Measurements from ENCODE around the gene STRADB.
"Not testable (repeated sequence)": the region's sequence is repeated elsewhere in the genome, so short reads cannot be mapped to it uniquely, and the experiment has no call there.

The STRADB gene

DNA sequence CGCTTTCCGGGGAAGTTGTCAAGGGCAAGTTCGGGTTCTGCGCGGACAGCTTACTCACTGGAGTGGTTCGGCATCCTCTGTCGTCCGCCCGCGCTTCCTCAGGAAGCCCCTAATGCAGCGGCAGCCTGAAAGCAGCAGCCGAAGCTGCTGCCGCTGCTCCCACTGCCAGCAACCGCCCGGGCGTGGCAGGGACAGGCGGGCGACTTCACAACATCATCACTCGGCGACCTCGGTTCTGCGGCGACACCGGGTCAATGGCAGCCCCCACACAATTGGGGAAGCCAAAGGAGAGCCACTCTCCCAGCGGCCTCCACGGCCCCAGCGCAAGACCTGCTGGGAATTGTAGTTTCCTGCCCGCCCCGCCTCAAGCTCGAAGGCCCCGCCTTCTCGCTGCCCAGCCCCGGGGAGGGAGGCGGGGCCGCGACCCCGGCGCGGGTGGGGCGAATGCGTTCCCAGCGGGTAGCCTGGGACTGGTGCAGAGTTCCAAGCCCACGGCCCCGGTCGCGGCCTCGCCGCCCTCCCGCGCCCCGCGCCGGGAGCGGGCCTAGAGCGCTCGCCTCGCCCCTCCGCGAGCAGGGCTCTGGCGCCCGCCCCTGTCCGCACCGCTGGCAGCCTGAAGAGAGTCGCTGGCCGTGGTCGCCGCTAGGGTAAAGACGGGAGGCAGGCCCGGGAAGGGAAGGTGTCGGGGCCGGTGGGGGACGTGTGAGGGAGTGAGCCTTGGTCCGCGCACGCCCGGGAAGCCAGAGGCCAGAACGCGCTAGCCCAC lies at the start of gene STRADB, which contains the start of gene TRAK2:
Gene STRADB (plus strand): TSS at position 449 of the 766 bp plus-strand sequence. CDS start 3,101 bp downstream, outside the sequence.
Gene TRAK2 (minus strand): TSS at position 167 of the 766 bp plus-strand sequence. CDS start 30,951 bp downstream, outside the sequence.
- DNase-seq = peak; percentile 97

DNA sequence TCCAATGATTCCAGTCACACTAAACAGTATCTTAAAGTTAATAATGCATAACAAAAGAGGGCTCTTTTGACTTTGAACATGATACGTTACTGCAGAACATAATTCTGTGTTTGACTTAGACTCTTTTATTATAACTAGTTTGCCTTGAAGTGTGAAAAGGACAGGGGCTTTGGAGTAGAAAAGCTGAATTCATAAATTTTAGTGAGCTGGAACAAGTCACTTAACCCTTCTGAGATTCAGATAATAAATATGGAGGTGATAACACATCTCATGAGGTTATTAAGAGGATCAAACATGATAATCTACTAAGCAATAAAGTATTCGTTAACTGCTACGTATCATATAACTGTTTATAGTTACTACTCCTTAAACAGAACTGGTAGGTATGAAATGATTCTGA lies 49.7 kb upstream of the STRADB start:
- DNase-seq = no peak

DNA sequence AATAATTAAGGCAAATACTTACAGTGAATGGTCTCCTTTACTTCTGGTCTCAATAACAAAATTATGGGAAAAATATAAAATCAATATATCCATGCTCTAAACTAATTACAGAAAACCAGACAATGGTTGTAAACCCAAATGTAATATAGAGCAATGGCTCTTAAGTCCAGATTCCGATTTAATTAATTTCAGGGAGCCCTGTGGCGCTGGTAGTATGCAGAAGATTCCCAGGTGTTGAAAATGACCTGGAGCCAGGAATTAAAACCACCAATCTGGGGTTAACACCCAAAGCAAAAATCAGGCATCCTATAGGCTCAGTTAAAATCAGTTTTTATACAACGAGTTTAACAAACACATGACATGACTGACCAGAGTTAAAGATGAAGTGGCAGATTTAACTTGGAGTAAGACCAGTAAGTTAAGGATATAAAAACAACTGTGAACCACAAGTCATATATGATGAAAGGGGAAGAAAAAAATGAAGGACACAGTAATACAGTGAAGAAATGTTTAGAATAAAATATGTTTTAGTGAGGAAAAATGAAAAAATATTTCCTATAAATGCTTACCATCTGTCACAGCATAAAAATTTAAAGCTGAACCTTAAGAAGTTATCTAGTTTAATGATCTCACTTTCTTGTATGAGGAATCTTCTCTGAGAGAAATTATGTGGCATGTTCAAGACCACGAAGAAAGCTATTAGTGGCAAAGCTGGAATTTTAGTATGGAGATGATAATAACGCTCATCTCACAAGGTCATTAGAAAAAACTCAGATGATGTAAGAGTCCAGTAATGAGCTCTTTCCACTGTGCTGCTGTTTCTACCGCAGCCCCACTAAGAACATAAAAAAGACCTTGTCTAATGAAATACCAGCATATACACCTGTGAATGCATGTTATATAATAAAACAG lies 48.6 kb upstream of the STRADB start:
- DNase-seq = no peak

DNA sequence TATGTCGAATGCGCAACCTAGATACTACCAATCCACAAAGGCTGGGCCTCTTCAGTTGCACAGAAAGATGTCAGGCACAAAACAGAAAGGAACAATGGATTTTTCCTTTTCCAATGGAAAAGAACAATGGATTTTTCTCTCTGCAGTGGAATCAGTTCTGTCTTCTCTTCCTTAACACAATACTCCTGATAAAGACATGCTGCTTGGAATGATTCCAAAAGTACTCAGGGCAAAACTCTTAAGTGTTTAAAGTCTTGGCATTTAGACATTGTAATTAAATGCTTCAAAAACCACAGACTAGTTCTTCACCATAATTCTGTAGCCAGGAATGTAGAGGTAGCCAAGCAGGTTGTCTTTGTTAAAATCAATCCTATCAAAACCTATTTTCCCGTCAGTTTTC lies 47.7 kb upstream of the STRADB start:
- DNase-seq = no peak

DNA sequence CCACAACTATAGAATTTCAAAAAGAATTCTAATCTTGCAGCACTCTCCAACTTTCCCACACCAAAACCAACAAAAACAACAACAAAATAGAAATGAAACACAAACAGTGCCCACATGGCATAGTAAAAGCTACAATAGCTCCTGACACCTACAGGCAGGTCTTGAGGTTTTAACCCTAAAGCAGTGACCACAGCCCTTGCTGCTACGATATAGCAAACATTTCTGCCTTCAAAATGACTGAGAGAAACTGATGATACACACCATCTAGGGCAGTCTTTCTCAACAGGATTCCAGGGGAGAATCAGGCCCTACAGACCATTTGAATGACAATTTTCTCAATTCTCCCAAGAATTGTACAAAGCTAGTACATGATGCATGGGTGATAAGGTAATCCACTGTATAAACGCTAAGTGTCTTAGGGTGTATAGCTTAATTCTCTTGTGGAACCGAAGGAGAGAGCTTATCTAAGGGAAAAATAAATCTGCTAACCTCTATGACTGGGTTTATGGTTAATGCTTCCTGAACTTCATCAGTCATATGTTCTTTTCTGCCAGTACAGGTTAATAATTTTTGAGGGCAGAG lies 46.8 kb upstream of the STRADB start:
- DNase-seq = no peak

DNA sequence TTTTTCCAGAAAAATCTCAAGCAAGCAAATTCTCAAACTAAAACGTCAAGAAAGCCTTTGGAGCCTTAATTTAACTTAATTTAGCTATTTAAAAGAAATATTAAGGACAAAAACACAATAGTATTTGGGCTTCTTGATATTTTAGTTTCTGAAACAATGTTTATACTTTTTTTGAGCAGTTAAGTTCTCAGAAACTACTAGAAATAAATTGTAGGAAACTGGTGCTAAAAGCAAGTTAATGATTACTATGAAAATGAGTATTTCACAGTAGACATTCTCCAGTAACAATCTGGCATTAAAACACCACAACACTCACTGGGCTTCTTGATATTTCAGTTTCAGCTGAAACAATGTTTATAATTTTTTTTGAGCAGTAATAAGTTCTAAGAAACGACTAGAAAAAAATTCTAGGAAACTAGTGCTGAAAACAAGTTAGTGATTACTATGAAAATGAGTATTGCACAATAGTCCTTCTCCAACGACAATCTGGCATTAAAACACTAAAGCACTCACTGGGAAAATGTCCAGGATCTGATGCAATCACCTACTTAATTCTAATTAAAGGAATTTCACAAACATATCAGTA lies 45.4 kb upstream of the STRADB start:
- no peak for DNase-seq

DNA sequence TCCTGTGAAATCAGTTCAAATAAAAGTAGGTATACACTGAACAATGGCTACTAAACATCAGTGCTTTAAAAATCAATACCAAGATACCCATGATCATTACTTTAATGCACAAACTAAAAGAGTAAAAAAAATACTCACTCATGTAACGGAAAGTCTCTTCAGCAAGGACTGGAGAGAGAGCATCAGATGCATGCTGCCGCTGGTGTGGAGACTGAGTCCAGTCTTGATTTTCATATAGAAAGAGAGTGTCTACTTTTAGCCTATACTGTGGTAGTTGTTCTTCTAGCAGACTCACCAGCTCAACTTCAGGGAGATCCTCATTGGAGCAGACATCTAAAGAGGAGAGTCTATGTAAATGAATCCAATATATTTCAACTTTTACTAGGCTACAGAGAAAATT lies 44.3 kb upstream of the STRADB start:
- DNase-seq = no peak

- no peak for DNase-seq
Observed at GRCh38 chr2:201408931-201409330, 42.6 kb upstream of the STRADB start.

GRCh38 chr2:201411421-201411820 lies 40.1 kb upstream of the STRADB start:
- DNase-seq = no peak

DNA sequence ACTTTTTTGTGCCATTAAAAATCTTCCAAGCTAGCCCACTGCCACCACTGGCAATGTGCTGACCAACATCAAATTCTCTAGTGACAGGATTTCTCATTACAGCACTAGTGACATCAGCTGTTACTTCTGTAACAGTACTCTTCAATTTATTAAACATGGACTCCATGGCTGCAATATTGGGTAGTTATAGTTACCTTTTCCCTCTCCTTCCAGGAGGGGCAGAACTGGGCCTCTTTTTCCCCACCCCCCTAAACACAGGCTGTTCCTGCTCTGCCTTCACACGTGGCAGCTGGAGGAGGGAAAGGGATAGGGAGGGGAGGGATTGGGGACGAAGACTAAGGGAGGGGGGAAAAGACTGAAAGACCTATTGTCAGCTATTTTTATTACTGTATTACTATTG lies 38.4 kb upstream of the STRADB start:
- DNase-seq = no peak

DNA sequence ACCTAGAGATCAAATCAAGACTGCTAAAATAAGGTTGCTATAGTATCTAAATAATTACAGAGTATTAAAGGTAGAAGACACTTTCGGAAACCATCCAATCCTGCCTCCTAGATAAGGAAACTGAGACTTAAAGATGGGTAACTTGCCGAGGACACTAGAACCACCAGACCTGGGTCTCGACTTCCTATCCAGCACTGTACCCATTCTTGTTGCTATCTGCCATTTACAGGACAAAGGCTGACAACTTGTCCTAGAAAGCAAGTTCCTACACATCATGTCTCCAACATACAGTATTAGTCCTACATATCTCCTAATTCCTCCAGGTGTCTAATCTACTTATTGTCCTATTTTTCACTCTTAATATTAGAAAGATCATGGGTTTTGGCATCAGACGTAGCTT lies 38.0 kb upstream of the STRADB start:
- DNase-seq = no peak

- peak; percentile 41 for DNase-seq
Observed at GRCh38 chr2:201414099-201415023, 37.2 kb upstream of the STRADB start.

DNA sequence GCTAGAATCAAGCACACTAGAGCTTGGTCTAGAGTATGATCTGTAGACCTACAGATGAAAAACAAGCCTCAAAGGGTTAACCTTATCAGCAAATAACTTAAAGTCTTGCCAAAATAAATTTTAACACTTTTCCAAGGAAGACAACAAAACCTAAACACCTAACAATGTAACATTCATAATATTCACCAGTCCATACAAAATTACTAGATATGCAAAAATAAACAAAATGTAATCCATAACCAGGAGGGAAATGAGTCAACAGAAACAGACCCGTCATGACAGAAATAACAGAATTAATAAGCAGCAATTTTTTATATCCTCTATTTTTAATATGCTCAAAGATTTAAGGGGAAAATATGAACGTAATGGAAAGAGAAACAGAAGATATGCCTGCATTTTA lies 36.4 kb upstream of the STRADB start:
- no peak for DNase-seq

GRCh38 chr2:201419057-201419635 lies 32.4 kb upstream of the STRADB start:
- no peak for DNase-seq

GRCh38 chr2:201419986-201420385 lies 31.6 kb upstream of the STRADB start:
- DNase-seq = no peak

DNA sequence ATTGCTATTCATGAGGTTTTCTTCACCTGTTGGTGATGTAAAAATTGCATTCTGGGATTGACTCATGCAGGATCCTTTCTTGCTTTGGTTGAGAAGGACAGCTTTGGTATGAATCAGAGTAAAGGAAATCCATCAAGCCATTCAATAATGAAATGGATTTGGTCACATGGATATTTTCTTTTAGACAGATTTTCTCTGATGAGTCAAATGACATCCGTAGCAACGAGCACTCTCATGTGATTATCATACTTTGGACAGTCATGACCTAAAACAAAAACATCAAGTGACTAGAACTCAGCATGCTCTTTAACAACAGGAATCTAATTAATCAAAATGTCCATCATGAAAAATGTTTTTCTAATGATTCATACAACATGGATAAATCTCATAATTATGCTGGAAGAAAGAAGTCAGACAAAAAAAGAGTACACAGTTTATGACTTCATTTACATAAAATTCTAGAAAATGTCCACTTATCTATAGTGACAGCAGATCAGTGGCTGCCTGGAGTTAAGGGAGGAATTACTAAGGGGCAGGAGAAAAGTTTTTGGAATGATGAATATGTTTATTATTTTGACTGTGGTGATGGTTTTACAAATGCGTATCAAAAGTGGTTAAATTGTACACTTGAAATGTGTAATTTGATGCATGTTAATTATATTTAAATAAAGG lies 31.0 kb upstream of the STRADB start:
- DNase-seq = no peak

DNA sequence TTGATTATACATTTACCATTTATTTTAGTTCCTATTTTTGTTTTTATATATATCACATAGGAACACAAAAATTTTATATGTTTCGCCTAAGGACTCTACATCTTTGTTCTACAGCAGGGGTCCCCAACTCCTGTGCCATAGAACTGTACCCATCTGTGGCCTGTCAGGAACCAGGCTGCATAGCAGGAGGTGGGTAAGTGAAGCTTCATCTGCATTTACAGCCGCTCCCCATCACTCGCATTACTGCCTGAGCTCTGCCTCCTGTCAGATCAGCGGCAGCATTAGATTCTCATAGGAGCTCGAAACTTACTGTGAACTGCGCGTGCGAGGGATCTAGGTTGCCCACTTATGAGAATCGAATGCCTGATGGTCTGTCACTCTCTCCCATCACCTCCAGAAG lies 25.6 kb upstream of the STRADB start:
- DNase-seq = no peak

DNA sequence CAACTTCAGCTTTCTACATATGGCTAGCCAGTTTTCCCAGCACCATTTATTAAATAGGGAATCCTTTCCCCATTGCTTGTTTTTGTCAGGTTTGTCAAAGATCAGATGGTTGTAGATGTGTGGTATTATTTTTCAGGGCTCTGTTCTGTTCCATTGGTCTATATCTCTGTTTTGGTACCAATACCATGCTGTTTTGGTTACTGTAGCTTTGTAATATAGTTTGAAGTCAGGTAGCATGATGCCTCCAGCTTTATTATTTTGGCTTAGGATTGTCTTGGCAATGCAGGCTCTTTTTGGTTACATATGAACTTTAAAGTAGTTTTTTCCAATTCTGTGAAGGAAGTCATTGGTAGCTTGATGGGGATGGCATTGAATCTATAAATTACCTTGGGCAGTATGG lies 23.2 kb upstream of the STRADB start:
- DNase-seq = not testable (repeated sequence)

- not testable (repeated sequence) for DNase-seq
Observed at GRCh38 chr2:201429835-201430234, 21.7 kb upstream of the STRADB start.

- not testable (repeated sequence) for DNase-seq
Observed at GRCh38 chr2:201430322-201430721, 21.2 kb upstream of the STRADB start.

- no peak for DNase-seq
Observed at GRCh38 chr2:201430839-201431238, 20.7 kb upstream of the STRADB start.

All from CD4-positive, alpha-beta T cell treated with Interleukin-12 subunit alpha and Interleukin-12 subunit beta, for 1 hour (primary cell).